Activated CD8-positive, alpha-beta T cell treated with anti-CD3 and anti-CD28 coated beads for 36 hours (primary cell): ENCODE data around the gene PDCD4. TPM values are rescaled to one million over a fixed set of nuclear protein-coding genes. Genes with fewer than 3 reads are reported as not detected.

ENCODE experiments used
- ATAC-seq: fragments of 200-7000 bp; cut with Tn5 transposase; one replicate; pipeline ENCODE4 v1.10.0; 2021; ENCODE audit warnings: mild to moderate bottlenecking, moderate library complexity
- CTCF ChIA-PET: fragments of 350-600 bp; sonication (Branson Sonifier 250); formaldehyde crosslinking; loops from one replicate; lab custom pipeline; 2021; ENCODE audit warnings: antibody characterized with exemption; lab: Charles Lee
- POLR2A ChIA-PET: fragments of 350-600 bp; sonication (Branson Sonifier 250); formaldehyde crosslinking; loops from one replicate; lab custom pipeline; 2021; ENCODE audit warnings: antibody characterized with exemption; lab: Charles Lee
- DNase-seq: peaks from one replicate; pipeline ENCODE4 v3.0.0-alpha.2; 2020
- H3K27ac Mint-ChIP-seq: one replicate; pipeline ENCODE4 v1.8.0; 2021; ENCODE audit warnings: mild to moderate bottlenecking, mixed read lengths
- H3K27me3 Mint-ChIP-seq: one replicate; pipeline ENCODE4 v1.8.0; 2021; ENCODE audit warnings: mixed read lengths
- H3K36me3 Mint-ChIP-seq: one replicate; pipeline ENCODE4 v1.8.0; 2021; ENCODE audit warnings: low read depth, mixed read lengths
- H3K4me1 Mint-ChIP-seq: one replicate; pipeline ENCODE4 v1.8.0; 2021; ENCODE audit warnings: low read depth, mixed read lengths
- H3K4me3 Mint-ChIP-seq: one replicate; pipeline ENCODE4 v1.8.0; 2021; ENCODE audit warnings: mild to moderate bottlenecking, moderate library complexity, mixed read lengths
- H3K9me3 Mint-ChIP-seq: one replicate; pipeline ENCODE4 v1.8.0; 2021; ENCODE audit warnings: mixed read lengths
- intact Hi-C: fragments of 100-400 bp; cut with micrococcal nuclease; formaldehyde crosslinking; loops from one replicate; pipeline ENCODE4 v1.10.0; 2022
- total RNA-seq, 2 experiments: library from RNA; stranded (reverse); gene quantifications; one replicate each; pipeline ENCODE4 v1.2.3, GENCODE V29; 2021
- TF ChIP-seq, protein P1 (sequence below): fragments of 200-600 bp; IDR thresholded peaks from one replicate; pipeline ENCODE4 v1.8.0; 2022; ENCODE audit warnings: antibody characterized with exemption, mild to moderate bottlenecking

PDCD4 gene
- total RNA-seq, 2 experiments from 2014 or later: 186 to 190 TPM

DNA sequence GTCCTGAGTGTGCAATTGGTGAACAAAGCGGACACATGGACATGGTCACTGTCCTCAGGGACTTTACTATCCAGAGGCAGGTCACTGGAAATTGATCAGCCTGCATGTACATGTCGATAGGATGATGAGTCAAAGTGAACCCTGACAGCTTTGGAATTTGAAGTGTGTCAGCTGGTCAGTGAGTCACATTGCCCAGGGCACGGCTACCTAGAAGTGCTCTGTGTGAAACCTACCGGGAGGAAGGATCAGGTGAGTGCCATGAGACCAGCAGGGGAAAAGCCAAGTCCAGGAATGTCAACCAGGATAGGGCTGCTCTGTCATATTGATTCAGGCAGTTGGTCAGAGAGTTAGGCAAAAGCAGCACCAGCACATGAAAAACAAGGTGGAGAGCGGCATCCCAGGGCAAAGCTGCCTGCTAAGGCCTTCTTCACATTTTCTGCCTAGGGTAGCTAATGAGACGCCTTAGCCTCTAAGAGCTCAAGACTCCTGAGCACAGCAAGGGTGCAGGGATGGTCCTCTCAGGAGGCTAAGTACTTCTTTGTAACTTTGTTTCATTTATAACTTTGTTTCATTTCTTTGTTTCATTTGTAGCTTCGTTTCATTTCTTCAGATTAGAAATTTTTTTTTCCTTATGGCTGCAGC lies 19.4 kb upstream of the PDCD4 start:
- CTCF ChIA-PET: interaction anchor here (0.7 to 2.4 kb wide), 9 partner anchors 9 to 224 kb away, joined by 3 to 15 read pairs (median 3); partner anchors contain the start of gene ADRA2A
- Mint-ChIP-seq H3K9me3 (peaks cover 8% of the 10 kb centered on the region), H3K27me3 (no peaks in the 10 kb centered on the region), H3K27ac (peak overlapping the region; percentile 78), H3K4me1 (peaks cover 67% of the 10 kb centered on the region), H3K4me3 (peak overlapping the region; percentile 54), H3K36me3 (peaks cover 5% of the 10 kb centered on the region)
- POLR2A ChIA-PET: interaction anchor here (1.2 to 3.4 kb wide), 7 partner anchors 9 to 104 kb away, joined by 3 to 23 read pairs (median 5); no protein-coding TSS in a partner anchor
- ATAC-seq (peak; percentile 71), DNase-seq (peak; percentile 76)
- intact Hi-C loops: no loop called here
- TF ChIP-seq, protein P1, sequence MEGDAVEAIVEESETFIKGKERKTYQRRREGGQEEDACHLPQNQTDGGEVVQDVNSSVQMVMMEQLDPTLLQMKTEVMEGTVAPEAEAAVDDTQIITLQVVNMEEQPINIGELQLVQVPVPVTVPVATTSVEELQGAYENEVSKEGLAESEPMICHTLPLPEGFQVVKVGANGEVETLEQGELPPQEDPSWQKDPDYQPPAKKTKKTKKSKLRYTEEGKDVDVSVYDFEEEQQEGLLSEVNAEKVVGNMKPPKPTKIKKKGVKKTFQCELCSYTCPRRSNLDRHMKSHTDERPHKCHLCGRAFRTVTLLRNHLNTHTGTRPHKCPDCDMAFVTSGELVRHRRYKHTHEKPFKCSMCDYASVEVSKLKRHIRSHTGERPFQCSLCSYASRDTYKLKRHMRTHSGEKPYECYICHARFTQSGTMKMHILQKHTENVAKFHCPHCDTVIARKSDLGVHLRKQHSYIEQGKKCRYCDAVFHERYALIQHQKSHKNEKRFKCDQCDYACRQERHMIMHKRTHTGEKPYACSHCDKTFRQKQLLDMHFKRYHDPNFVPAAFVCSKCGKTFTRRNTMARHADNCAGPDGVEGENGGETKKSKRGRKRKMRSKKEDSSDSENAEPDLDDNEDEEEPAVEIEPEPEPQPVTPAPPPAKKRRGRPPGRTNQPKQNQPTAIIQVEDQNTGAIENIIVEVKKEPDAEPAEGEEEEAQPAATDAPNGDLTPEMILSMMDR: no peak

DNA sequence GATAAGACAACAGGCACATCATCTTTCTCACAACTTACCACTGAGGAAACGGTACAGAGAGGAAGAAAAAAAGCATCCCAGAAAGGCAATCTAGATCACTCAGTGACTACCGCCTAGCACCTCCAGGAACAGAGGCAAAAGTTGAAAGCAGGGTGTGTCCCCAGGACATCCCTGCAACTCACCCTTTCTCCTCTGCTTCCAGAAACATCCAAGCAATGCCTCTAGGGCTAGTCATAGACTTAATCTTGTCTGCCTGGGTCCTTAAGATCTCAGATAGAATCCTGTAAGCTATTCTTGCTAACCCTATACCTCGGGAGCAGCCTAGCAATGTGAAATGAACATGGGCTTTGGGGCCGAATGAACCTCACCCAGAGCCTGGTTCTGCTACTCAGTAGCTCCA lies 18.8 kb upstream of the PDCD4 start:
- peak overlapping the region; percentile 54 for H3K4me3 Mint-ChIP-seq
- DNase-seq (no peak), ATAC-seq (no peak)
- peak overlapping the region; percentile 78 for H3K27ac Mint-ChIP-seq
- intact Hi-C loops: no loop called here
- no peaks in the 10 kb centered on the region for H3K27me3 Mint-ChIP-seq
- TF ChIP-seq, protein P1: no peak
- H3K36me3 Mint-ChIP-seq: peaks cover 6% of the 10 kb centered on the region
- peaks cover 8% of the 10 kb centered on the region for H3K9me3 Mint-ChIP-seq
- CTCF ChIA-PET: interaction anchor here (0.7 to 2.4 kb wide), 8 partner anchors 9 to 224 kb away, joined by 3 to 15 read pairs (median 4); partner anchors contain the start of gene ADRA2A
- peaks cover 70% of the 10 kb centered on the region for H3K4me1 Mint-ChIP-seq
- POLR2A ChIA-PET: interaction anchor here (0.8 to 3.4 kb wide), 8 partner anchors 8 to 105 kb away, joined by 3 to 23 read pairs (median 4); no protein-coding TSS in a partner anchor

DNA sequence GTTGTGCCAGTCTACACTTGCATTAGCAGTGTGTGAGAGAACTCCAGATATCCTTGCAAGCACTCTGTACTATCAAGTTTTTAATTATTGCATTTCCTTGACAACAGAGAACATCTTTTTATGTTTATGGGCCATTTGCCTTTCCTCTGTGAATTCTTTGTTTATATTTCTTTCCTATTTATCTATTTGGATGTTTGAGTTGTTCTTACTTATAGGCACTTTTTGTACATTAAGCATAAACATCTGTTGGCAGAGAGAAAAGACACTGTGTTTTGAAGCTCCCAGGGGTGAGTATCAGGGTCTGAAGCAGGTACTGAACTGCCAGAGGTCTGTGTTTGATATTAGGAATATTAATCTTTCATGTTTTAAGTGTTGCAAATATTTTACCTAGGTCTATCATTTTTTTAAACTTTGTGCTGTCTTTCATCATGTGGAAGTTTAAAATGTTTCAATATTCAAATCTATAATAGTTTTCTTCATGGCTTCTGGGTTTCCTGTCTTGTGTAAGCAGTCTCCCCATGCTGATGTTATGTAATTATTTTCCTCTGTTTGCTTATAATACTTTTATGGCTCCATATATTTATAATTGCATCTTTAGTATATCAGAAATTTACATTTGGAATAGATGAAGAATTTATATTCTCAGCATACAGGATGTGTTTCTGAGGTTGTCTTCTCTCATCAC lies 17.7 kb upstream of the PDCD4 start:
- intact Hi-C loops: no loop called here
- ATAC-seq: no peak
- POLR2A ChIA-PET: interaction anchor here (0.8 to 3.4 kb wide), 3 partner anchors 11 to 108 kb away, joined by 3 to 23 read pairs (median 3); no protein-coding TSS in a partner anchor

DNA sequence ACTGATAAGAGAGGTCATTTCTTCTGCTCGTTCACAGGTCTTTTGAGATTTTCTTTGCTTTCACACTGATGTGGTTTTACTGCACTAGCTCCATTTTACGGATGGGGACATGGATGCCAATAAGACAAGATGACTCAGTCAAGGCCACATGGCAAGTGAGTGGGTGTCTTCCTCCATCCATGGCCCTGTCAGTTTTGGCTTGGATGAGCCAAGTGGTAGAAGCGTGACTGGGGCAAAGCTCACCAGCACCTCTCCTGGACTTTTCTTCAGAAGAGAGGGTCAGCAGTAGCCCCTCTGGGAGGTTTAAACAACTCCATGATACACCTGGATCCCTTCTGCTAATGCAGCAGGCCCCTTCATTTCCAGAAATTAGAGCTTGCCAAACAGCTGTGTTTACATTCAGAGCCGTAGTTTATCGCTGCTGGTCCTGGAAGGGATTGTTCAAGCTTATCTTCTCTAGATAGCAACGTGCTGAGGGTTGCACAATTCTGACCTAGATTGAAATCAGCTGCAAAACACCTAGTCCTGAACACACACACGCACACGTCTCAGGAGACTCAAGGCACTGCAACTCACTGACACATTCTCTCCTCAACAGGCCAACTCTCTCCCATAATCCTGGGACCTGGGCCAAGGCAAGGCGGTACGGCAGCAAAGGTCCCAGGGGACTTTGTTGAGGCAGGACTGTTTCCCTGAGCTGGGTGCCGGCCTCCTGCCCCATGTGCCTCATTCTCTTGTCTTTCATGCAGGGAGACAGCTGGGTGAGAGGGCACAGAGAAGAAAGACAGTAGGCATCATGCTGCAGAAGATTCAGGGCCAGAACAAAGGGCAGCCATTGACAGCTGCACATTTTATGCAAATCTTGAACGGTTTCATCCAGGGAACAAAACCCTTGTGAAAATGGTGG lies 14.2 kb upstream of the PDCD4 start:
- peaks cover 21% of the 10 kb centered on the region for H3K36me3 Mint-ChIP-seq
- intact Hi-C loops: loop anchor here (5.0 kb wide), 1 partner anchor 55 kb away; no protein-coding TSS in a partner anchor
- H3K4me3 Mint-ChIP-seq: peak overlapping the region; percentile 8
- H3K27me3 Mint-ChIP-seq: no peaks in the 10 kb centered on the region
- TF ChIP-seq, protein P1: no peak
- ATAC-seq (peak; percentile 37), DNase-seq (peak; percentile 60)
- peaks cover 75% of the 10 kb centered on the region for H3K4me1 Mint-ChIP-seq
- H3K27ac Mint-ChIP-seq: peak overlapping the region; percentile 85
- H3K9me3 Mint-ChIP-seq: peaks cover 9% of the 10 kb centered on the region
- CTCF ChIA-PET: interaction anchor here (0.7 to 2.4 kb wide), 15 partner anchors 10 to 114 kb away, joined by 3 to 10 read pairs (median 4); partner anchors contain the start of gene PDCD4
- POLR2A ChIA-PET: interaction anchor here (0.7 to 4.6 kb wide), 14 partner anchors 8 to 108 kb away, joined by 3 to 25 read pairs (median 4); no protein-coding TSS in a partner anchor

More for the DNA sequence above, 17.7 kb upstream of the PDCD4 start:
- CTCF ChIA-PET: interaction anchor here (0.7 to 2.3 kb wide), 4 partner anchors 8 to 80 kb away, joined by 3 to 8 read pairs (median 4); no protein-coding TSS in a partner anchor
- Mint-ChIP-seq H3K9me3 (peaks cover 8% of the 10 kb centered on the region), H3K27me3 (no peaks in the 10 kb centered on the region), H3K4me3 (no peak overlapping the region), H3K4me1 (peaks cover 75% of the 10 kb centered on the region), H3K27ac (no peak overlapping the region), H3K36me3 (peaks cover 12% of the 10 kb centered on the region)
- no peak for DNase-seq
- TF ChIP-seq, protein P1: no peak
